HEK293 (cell line): ENCODE results near the gene SDF2L1.

Experiments
- HOXC10 ChIP-seq: sonication (generic); formaldehyde crosslinking; IDR thresholded peaks from 2 replicates; pipeline ENCODE4 v1.8.1; 2023; ENCODE audit warnings: mild to moderate bottlenecking, missing genetic modification reagents
- MEIS1 ChIP-seq: sonication (generic); formaldehyde crosslinking; IDR thresholded peaks from 2 replicates; pipeline ENCODE4 v1.8.1; 2022; ENCODE audit warnings: missing genetic modification reagents, mild to moderate bottlenecking, borderline replicate concordance
- OVOL3 ChIP-seq: fragments of 450-650 bp; formaldehyde crosslinking; IDR thresholded peaks from 2 replicates; pipeline ENCODE4 v1.5.1; 2016; ENCODE audit warnings: missing biosample characterization, missing genetic modification characterization
- SALL2 ChIP-seq: fragments of 450-650 bp; formaldehyde crosslinking; IDR thresholded peaks from 2 replicates; pipeline ENCODE4 v1.5.0; 2017; ENCODE audit warnings: missing biosample characterization, mild to moderate bottlenecking, missing genetic modification characterization, borderline replicate concordance
- SETDB1 ChIP-seq: IDR thresholded peaks from one replicate; pipeline ENCODE4 v1.6.1; 2017; ENCODE audit warnings: mild to moderate bottlenecking, low read length, moderate library complexity, mixed read lengths; ENCODE audit not compliant: insufficient read length
- ZBTB48 ChIP-seq: fragments of 450-650 bp; formaldehyde crosslinking; IDR thresholded peaks from 2 replicates; pipeline ENCODE4 v1.5.1; 2016; ENCODE audit warnings: missing biosample characterization, missing genetic modification characterization
- ZFHX2 ChIP-seq: fragments of 450-650 bp; formaldehyde crosslinking; conservative IDR thresholded peaks from 2 replicates; pipeline ENCODE4 v1.5.1; 2016; ENCODE audit warnings: missing biosample characterization, missing genetic modification characterization
- ZFP3 ChIP-seq: fragments of 450-650 bp; formaldehyde crosslinking; IDR thresholded peaks from 2 replicates; pipeline ENCODE4 v1.5.1; 2016; ENCODE audit warnings: low read depth, missing biosample characterization, missing genetic modification characterization
- ZNF133 ChIP-seq: fragments of 450-650 bp; formaldehyde crosslinking; IDR thresholded peaks from 2 replicates; pipeline ENCODE4 v1.5.1; 2016; ENCODE audit warnings: missing biosample characterization, missing genetic modification characterization
- ZNF138 ChIP-seq: fragments of 450-650 bp; formaldehyde crosslinking; IDR thresholded peaks from 2 replicates; pipeline ENCODE4 v1.5.1; 2016; ENCODE audit warnings: missing biosample characterization, missing genetic modification characterization, borderline replicate concordance
- ZNF184 ChIP-seq: fragments of 450-650 bp; IDR thresholded peaks from 2 replicates; pipeline ENCODE4 v1.5.1; 2018; ENCODE audit warnings: missing biosample characterization, mild to moderate bottlenecking, missing genetic modification characterization
- ZNF214 ChIP-seq: fragments of 450-650 bp; formaldehyde crosslinking; IDR thresholded peaks from 2 replicates; pipeline ENCODE4 v1.5.1; 2017; ENCODE audit warnings: missing biosample characterization, mild to moderate bottlenecking, missing genetic modification characterization, borderline replicate concordance
- ZNF341 ChIP-seq: fragments of 450-650 bp; formaldehyde crosslinking; IDR thresholded peaks from 2 replicates; pipeline ENCODE4; 2016; ENCODE audit warnings: low read depth, missing biosample characterization, missing genetic modification characterization
- ZNF501 ChIP-seq: fragments of 450-650 bp; formaldehyde crosslinking; IDR thresholded peaks from 2 replicates; pipeline ENCODE4 v1.5.1; 2016; ENCODE audit warnings: missing biosample characterization, missing genetic modification characterization
- ZNF510 ChIP-seq: fragments of 450-650 bp; formaldehyde crosslinking; IDR thresholded peaks from 2 replicates; pipeline ENCODE4 v1.5.1; 2018; ENCODE audit warnings: mild to moderate bottlenecking, missing genetic modification characterization, missing biosample characterization; ENCODE audit not compliant: insufficient replicate concordance
- ZNF514 ChIP-seq: fragments of 450-650 bp; formaldehyde crosslinking; IDR thresholded peaks from 2 replicates; pipeline ENCODE4 v1.5.1; 2016; ENCODE audit warnings: missing biosample characterization, missing genetic modification characterization
- ZNF549 ChIP-seq: fragments of 450-650 bp; IDR thresholded peaks from 2 replicates; pipeline ENCODE4 v1.5.1; 2018; ENCODE audit warnings: missing biosample characterization, missing genetic modification characterization, mild to moderate bottlenecking, inconsistent platforms, moderate library complexity
- ZNF701 ChIP-seq: fragments of 450-650 bp; formaldehyde crosslinking; IDR thresholded peaks from 2 replicates; pipeline ENCODE4 v1.5.1; 2016; ENCODE audit warnings: missing biosample characterization, missing genetic modification characterization
- ZSCAN16 ChIP-seq: fragments of 450-650 bp; formaldehyde crosslinking; IDR thresholded peaks from 2 replicates; pipeline ENCODE4 v1.5.1; 2016; ENCODE audit warnings: missing biosample characterization, missing genetic modification characterization
- ZSCAN23 ChIP-seq: fragments of 450-650 bp; formaldehyde crosslinking; IDR thresholded peaks from 2 replicates; pipeline ENCODE4 v1.5.1; 2016; ENCODE audit warnings: missing biosample characterization, missing genetic modification characterization
- TF ChIP-seq, protein P1 (sequence below): fragments of 450-650 bp; formaldehyde crosslinking; conservative IDR thresholded peaks from 2 replicates; pipeline ENCODE4 v1.5.1; 2016; ENCODE audit warnings: low read depth, missing biosample characterization, missing genetic modification characterization
- TF ChIP-seq, protein P2 (sequence below): fragments of 450-650 bp; formaldehyde crosslinking; IDR thresholded peaks from 2 replicates; pipeline ENCODE4 v1.5.1; 2016; ENCODE audit warnings: missing biosample characterization, missing genetic modification characterization
- TF ChIP-seq, protein P3 (sequence below): fragments of 450-650 bp; formaldehyde crosslinking; IDR thresholded peaks from 2 replicates; pipeline ENCODE4 v1.5.1; 2016; ENCODE audit warnings: missing biosample characterization, missing genetic modification characterization, low read depth
- TF ChIP-seq, protein P4 (sequence below): fragments of 450-650 bp; IDR thresholded peaks from 2 replicates; pipeline ENCODE4 v1.5.1; 2018; ENCODE audit warnings: missing biosample characterization, mild to moderate bottlenecking, missing genetic modification characterization
- TF ChIP-seq, protein P5 (sequence below): fragments of 450-650 bp; formaldehyde crosslinking; IDR thresholded peaks from 2 replicates; pipeline ENCODE4 v1.5.1; 2016; ENCODE audit warnings: missing biosample characterization, missing genetic modification characterization
- TF ChIP-seq, protein P6 (sequence below): fragments of 450-650 bp; formaldehyde crosslinking; IDR thresholded peaks from 2 replicates; pipeline ENCODE4 v1.5.1; 2016; ENCODE audit warnings: missing biosample characterization, missing genetic modification characterization

Gene SDF2L1

DNA sequence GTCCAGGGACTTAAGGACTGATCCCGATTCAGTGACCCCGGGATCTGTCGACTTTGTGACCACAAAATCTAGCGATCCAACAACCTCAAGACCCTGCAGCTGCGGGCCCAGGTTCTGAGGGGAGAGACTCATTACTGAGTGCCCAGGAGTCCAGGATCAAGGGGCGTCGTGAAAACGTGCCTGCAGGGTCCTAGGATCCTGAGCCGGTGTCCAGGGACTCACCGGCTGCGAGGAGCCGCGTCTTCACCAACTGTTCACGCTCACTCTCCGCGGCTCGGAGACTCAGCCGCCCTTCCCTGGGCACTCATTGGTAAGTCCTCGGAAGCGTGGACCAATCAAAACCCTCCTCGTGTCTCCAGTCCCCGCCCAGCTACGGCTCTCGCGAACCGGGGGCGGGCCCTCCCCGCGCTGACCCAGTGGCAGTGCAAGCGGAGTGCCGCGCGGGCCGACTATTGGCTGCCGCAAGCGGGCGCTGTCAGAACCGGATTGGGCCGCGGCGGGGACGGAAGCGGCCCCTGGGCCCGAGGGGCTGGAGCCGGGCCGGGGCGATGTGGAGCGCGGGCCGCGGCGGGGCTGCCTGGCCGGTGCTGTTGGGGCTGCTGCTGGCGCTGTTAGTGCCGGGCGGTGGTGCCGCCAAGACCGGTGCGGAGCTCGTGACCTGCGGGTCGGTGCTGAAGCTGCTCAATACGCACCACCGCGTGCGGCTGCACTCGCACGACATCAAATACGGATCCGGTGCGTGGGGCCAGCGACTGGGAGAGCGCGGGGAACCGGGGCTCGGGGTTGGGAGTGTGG, at the start of gene SDF2L1 (continued):
- TF ChIP-seq, protein P1, sequence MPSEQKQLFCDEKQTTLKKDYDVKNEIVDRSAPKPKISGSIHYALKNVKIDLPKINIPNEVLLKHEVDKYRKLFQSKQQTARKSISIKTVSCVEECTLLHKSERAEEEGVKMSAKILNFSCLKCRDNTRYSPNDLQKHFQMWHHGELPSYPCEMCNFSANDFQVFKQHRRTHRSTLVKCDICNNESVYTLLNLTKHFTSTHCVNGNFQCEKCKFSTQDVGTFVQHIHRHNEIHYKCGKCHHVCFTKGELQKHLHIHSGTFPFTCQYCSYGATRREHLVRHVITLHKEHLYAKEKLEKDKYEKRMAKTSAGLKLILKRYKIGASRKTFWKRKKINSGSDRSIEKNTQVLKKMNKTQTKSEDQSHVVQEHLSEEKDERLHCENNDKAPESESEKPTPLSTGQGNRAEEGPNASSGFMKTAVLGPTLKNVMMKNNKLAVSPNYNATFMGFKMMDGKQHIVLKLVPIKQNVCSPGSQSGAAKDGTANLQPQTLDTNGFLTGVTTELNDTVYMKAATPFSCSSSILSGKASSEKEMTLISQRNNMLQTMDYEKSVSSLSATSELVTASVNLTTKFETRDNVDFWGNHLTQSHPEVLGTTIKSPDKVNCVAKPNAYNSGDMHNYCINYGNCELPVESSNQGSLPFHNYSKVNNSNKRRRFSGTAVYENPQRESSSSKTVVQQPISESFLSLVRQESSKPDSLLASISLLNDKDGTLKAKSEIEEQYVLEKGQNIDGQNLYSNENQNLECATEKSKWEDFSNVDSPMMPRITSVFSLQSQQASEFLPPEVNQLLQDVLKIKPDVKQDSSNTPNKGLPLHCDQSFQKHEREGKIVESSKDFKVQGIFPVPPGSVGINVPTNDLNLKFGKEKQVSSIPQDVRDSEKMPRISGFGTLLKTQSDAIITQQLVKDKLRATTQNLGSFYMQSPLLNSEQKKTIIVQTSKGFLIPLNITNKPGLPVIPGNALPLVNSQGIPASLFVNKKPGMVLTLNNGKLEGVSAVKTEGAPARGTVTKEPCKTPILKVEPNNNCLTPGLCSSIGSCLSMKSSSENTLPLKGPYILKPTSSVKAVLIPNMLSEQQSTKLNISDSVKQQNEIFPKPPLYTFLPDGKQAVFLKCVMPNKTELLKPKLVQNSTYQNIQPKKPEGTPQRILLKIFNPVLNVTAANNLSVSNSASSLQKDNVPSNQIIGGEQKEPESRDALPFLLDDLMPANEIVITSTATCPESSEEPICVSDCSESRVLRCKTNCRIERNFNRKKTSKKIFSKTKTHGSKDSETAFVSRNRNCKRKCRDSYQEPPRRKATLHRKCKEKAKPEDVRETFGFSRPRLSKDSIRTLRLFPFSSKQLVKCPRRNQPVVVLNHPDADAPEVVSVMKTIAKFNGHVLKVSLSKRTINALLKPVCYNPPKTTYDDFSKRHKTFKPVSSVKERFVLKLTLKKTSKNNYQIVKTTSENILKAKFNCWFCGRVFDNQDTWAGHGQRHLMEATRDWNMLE (tag by site-specific recombination): no peak
- TF ChIP-seq, protein P2, sequence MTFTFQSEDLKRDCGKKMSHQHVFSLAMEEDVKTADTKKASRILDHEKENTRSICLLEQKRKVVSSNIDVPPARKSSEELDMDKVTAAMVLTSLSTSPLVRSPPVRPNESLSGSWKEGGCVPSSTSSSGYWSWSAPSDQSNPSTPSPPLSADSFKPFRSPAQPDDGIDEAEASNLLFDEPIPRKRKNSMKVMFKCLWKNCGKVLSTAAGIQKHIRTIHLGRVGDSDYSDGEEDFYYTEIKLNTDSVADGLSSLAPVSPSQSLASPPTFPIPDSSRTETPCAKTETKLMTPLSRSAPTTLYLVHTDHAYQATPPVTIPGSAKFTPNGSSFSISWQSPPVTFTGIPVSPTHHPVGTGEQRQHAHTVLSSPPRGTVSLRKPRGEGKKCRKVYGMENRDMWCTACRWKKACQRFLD (tag by site-specific recombination): no peak
- no peak for TF ChIP-seq OVOL3
- no peak for TF ChIP-seq ZSCAN16 (tag by site-specific recombination)
- TF ChIP-seq ZFP3 (tag by site-specific recombination): no peak
- TF ChIP-seq ZNF184 (tag by site-specific recombination): no peak
- TF ChIP-seq ZNF341 (tag by site-specific recombination): no peak
- TF ChIP-seq ZNF510 (tag by site-specific recombination): no peak
- TF ChIP-seq ZFHX2 (tag by site-specific recombination): 0 out of 2 replicates have a peak, but pooled peaks have one; percentile 13
- TF ChIP-seq SETDB1: no peak
- TF ChIP-seq ZNF133 (tag by site-specific recombination): no peak
- TF ChIP-seq, protein P3, sequence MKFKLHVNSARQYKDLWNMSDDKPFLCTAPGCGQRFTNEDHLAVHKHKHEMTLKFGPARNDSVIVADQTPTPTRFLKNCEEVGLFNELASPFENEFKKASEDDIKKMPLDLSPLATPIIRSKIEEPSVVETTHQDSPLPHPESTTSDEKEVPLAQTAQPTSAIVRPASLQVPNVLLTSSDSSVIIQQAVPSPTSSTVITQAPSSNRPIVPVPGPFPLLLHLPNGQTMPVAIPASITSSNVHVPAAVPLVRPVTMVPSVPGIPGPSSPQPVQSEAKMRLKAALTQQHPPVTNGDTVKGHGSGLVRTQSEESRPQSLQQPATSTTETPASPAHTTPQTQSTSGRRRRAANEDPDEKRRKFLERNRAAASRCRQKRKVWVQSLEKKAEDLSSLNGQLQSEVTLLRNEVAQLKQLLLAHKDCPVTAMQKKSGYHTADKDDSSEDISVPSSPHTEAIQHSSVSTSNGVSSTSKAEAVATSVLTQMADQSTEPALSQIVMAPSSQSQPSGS (tag by site-specific recombination): no peak
- TF ChIP-seq, protein P4, sequence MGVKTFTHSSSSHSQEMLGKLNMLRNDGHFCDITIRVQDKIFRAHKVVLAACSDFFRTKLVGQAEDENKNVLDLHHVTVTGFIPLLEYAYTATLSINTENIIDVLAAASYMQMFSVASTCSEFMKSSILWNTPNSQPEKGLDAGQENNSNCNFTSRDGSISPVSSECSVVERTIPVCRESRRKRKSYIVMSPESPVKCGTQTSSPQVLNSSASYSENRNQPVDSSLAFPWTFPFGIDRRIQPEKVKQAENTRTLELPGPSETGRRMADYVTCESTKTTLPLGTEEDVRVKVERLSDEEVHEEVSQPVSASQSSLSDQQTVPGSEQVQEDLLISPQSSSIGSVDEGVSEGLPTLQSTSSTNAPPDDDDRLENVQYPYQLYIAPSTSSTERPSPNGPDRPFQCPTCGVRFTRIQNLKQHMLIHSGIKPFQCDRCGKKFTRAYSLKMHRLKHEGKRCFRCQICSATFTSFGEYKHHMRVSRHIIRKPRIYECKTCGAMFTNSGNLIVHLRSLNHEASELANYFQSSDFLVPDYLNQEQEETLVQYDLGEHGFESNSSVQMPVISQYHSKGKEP (tag by site-specific recombination): no peak
- no peak for TF ChIP-seq ZNF214 (tag by site-specific recombination)
- no peak; the same call in 1 of the 2 replicates for TF ChIP-seq ZNF501
- no peak for TF ChIP-seq ZNF514
- TF ChIP-seq, protein P5, sequence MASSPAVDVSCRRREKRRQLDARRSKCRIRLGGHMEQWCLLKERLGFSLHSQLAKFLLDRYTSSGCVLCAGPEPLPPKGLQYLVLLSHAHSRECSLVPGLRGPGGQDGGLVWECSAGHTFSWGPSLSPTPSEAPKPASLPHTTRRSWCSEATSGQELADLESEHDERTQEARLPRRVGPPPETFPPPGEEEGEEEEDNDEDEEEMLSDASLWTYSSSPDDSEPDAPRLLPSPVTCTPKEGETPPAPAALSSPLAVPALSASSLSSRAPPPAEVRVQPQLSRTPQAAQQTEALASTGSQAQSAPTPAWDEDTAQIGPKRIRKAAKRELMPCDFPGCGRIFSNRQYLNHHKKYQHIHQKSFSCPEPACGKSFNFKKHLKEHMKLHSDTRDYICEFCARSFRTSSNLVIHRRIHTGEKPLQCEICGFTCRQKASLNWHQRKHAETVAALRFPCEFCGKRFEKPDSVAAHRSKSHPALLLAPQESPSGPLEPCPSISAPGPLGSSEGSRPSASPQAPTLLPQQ (tag by site-specific recombination): peak; percentile 31; the same call in 1 of the 2 replicates
- peak; percentile 75 for TF ChIP-seq ZBTB48 (tag by site-specific recombination)
- TF ChIP-seq HOXC10 (CRISPR knock-in tag): no peak
- TF ChIP-seq ZNF549 (tag by site-specific recombination): no peak
- TF ChIP-seq MEIS1 (CRISPR knock-in tag): no peak
- TF ChIP-seq ZNF138 (tag by site-specific recombination): no peak
- TF ChIP-seq, protein P6, sequence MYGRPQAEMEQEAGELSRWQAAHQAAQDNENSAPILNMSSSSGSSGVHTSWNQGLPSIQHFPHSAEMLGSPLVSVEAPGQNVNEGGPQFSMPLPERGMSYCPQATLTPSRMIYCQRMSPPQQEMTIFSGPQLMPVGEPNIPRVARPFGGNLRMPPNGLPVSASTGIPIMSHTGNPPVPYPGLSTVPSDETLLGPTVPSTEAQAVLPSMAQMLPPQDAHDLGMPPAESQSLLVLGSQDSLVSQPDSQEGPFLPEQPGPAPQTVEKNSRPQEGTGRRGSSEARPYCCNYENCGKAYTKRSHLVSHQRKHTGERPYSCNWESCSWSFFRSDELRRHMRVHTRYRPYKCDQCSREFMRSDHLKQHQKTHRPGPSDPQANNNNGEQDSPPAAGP (tag by site-specific recombination): 0 out of 2 replicates have a peak, but pooled peaks have one; percentile 13
- TF ChIP-seq ZNF701 (tag by site-specific recombination): no peak
- no peak for TF ChIP-seq SALL2
- TF ChIP-seq ZSCAN23 (tag by site-specific recombination): no peak
